Esophagus mucosa (tissue), 1 donor: ENCODE results near the gene IMPDH1. TPM values are rescaled to one million over a fixed set of nuclear protein-coding genes. Genes with fewer than 3 reads are reported as not detected.

Experiments used
- ATAC-seq: fragments of 200-7000 bp; cut with Tn5 transposase; one replicate; pipeline ENCODE4 v1.9.1; 2020
- total RNA-seq: library from RNA; stranded (reverse); gene quantifications from one replicate; pipeline ENCODE4 v1.2.4, GENCODE V29; 2023
- donor health status: DM: yes; HTN: yes; CAD: no.

The IMPDH1 gene
- total RNA-seq, 1 donor from 2014 or later, result 38.5 TPM

DNA sequence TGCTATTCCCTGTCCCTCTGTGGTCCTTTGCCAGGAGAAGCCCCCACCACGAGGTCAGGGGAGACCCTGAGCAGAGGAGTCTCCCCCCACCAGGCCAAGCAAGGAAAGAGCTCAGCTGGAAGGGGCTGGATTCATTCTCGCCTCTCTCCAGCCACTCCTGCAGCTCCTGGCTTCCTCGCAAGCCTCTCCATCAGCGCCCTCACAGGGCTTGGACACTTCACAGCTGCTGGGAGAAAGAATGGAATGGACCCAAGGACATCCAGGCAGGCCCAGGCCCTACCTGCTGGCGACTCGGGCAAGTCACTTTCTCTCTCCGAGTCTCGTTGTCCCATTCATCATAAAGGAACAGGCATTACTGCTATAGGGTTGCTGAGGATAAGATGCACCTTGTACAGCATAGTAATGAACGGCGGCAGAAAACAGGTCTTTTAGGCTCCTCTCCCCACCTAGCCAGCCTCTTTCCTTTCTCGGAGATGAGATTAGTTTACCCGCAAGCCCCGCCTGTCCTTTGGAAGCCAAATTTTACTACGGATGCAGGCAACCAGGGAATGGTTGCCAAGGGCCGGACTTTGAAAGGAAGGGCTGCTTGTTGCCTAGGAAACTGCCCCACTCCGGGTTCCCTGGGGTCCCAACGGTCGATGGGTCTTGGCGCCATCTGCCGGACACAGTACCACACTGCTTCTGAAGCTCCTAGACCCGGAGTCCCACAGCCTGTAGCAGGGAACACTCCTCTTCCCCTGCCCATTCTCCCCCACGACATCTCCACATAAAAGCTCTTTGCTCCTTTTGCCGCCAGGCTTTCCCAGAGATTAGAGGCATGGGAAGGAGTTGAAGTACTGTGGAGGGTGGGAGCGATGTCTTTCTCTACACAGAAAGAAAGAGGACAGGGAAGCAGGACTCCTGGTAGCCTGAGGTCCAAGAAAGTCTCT is 22.3 kb downstream of the IMPDH1 start:
- ATAC-seq, result peak; percentile 60

DNA sequence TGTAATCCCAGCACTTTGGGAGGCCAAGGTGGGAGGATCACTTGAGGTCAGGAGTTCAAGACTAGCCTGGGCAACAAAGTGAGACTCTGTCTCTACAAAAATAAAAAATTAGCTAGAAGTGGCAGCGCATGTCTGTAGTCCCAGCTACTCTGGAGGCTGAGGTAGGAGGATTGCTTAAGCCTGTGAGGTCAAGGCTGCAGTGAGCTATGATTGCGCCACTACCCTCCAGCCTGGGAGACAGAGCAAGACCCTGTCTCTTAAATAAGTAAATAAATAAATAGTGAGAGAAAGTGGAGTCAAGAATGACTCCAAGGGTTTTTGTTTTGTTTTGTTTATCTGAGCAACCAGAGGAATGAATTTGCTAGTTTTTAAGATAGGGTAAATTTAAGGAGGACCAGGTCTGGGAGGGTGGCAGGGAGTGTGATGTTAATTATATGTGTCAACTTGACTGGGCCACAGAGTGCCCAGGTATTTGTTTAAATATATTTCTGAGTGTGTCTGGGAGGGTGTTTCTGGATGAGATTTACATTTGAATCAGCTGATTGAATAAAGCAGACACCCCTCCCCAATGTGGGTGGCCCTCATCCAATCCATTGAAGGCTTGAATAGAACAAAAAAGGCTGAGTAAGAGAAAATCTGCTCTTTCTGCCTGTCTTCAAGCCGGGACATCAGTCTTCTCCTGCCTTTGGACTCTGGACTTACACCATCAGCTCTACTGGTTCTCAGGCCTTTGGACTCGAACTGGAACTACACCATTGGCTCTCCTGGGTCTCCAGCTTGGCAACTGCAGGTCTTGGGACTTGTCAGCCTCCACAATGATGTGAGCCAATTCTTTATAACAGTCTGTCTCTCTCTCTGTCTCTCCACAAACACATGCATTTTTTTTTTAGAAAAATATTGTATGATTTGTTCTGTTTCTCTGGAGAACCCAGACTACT is 23.5 kb downstream of the IMPDH1 start:
- ATAC-seq, result no peak

DNA sequence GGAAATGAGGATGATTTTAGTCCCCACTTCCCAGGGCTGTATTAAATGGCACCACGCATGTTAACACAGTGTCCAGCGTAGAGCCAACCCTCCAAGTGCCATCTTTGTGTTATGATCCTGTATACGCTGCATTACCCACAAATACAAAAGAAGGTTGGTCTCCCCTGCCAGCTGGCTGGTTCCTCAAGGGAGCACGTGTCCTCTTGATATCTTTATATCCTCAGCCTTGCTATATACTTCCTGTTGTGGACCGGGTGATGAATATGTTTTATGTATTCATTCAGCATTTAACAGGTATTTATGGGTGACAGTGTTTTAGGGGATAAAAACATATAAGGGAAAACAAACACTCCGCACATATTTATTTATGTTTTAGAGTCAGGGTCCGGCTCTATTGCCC is 25.1 kb downstream of the IMPDH1 start:
- ATAC-seq, result no peak

DNA sequence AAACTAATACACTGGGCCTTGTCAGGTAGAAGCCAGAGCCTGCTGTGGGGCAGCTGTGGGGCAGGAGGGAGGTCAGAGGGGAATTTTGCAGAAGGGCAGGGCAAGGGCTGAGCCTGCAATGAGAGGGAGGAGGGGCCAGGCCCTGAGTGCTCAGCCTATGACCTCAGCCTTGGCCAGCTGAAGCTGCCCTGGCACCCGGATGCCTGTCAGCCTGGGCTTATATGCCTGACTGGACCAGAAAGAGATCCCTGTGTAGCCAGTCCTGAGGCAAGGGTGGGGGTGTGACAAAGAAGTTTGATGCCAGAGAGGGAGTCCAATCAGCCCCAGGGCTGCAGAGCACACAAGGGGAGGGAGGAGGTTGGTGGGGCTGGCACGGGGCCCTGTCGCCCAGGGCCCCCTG is 26.0 kb downstream of the IMPDH1 start:
- peak; percentile 79 for ATAC-seq

DNA sequence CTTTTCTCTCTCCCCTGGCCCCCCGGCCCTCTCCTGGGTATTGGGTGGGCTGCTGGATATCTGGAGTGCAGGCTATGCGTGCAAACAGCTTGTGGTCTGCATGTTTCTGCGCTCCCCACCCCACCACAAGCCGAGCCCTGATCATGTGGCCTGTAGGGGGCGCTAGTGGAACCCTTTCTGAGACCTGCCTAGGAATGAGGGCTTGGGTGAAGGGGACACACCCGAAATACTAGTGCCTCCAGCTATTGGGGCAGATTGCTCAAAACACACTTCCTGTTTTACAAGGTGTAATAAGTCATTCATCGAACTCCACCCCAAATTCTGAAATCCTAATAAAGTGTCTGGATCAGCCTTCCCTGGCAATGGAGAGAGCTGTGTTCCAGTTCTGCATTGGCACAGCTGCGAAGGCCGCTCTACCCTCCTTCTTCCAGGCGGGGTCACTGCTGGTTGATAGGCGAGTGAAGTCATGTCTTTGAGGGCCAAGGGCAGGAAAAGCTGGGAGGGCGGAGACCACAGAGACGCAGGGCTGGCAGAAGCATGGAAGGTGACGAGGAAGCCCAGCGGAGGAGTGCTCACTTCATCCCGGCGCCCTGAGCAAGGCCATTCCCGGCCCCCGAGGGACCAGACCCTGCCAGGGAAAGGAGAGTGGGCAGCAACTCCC is 28.5 kb downstream of the IMPDH1 start:
- ATAC-seq, result peak; percentile 84

DNA sequence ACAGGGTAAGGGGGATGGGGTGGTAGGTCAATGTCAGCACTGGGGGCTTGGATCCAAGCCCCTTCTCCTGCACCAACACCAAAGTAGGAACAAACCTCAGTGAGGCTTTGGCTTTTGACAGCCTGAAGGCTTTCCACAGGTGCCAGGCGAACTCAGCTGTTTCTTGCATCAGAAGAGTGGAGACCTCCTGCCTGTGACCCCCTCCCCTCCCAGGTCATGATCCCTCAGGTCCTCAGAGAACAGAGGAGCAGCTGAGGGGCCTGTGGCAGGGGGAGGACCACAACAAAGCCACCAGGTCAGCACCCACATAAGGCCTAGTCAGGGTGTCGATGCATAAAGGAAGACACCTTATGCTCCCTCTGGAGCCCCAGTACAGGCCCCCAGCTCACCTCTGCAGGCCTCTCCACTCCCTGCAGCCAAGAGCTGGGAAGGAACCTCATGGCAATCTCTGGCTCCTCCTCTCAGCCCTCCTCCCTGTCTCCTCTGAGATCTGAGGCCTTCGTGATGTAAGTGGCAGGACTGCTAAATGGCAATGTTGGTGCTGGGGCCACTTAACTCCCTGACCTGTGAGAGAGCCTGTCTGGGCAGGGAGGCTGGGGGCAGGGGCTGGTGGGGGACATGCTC is 29.2 kb downstream of the IMPDH1 start:
- peak; percentile 26 for ATAC-seq

DNA sequence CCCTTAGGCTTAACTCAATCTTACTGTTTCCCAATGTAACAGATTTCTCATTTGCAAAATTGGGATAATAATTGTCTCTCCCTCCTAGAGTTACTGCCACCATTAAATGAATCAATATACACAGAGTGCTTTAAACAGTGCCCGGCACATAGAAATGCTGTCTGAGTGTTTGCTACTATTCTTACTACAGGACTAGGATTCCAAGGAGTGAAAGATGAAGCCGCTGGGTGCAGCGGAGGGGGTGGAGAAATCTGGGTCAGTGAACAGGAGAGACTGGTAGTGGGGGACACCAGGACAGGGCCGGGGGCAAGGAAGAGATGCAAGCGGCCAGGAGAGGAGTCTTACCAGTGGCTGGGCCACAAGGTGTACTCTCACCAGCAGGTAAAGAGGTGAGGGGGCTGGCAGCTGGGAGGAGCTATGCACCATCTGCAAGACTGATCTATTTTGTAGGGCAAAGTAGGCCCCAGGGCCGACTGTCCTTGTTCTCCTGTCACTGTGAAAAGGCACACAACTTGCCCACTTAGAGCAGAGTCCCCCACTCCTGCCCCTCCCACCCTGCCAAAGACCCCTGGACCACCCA is 29.8 kb downstream of the IMPDH1 start:
- ATAC-seq, result no peak

DNA sequence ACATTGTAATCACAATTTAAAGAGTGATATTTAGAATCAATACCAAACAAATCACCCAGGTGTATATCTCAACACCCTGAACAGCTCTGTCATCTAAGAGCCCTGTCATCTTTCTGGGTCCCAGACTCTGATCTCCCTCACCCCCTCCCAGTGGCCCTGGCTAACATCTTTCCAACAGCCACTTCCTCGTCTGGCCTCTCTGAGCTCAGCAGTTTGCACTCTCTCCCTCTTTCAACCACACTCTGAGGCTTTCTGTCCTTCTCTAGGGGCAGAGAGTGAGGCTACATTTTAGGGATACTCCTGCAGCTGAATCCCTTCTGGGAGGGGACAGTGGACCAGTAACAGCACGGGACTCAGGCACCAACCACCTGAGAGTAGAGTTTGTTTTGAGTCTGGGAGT is 31.1 kb downstream of the IMPDH1 start:
- no peak for ATAC-seq

DNA sequence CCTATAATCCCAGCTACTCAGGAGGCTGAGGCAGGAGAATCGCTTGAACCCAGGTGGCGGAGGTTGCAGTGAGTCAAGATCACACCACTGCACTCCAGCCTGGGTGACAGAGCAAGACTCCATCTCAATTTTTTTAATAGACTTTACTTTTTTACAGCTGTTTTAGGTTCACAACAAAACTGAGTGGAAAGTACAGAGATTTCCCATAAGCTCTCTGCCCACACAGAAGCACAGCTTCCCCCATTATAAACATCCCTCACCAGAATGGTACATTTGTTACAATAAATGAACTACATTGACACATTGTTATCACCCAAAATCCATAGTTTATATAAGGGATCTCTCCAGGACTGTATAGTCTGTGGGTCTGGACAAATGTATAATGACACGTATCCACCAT is 33.7 kb downstream of the IMPDH1 start:
- no peak for ATAC-seq

DNA sequence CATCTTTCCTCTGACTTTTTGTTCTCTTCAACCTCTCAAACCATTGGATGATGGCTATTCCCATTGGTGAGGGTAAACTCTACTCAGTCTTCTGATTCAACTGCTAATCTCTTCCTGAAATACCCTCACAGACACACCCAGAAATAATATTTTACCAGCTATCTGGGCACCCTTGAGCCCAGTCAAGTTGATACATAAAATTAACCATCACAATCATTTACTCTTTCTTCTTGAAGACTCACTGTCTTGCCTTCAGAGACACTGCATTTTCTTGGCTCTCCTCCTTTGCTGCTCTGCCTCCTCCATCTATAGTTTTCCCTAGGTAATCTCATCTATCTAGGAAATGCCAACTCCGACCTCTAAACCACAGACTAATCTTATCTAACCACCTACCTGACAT is 35.7 kb downstream of the IMPDH1 start:
- no peak for ATAC-seq

DNA sequence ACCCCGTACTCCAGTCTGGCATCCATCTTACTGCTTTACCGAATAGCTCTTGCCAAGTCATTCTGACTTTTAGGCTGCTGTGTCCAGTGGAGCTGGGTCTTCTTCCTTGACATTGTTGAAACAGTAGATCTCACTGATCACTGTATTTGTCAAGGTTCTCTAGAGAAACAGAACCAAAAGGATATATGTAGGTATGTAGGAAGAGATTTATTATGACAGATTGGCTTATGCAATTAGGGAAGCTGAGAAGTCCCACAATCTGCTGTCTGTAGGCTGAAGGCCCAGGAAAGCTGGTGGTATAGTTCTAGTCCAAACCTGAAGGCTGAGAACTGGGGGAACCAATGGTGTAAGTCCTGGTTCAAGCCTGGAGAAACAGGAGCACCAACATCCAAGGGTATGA is 36.2 kb downstream of the IMPDH1 start:
- ATAC-seq, result no peak

DNA sequence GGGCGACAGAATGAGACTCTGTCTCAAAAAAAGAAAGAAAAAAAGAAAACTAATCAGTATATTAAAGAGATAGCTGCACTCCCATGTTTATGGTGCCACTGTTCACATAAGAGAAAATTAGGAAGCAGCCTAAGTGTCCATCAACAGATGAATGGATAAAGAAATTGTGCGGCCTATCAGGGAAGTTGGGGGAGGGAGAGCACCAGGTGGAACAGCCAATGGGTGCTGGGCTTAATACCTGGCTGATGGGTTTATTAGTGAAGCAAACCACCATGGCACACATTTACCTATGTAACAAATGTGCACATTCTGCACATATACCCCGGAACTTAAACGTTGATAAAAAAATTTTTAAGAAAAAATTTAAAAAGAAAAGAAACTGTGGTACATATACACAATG is 39.3 kb downstream of the IMPDH1 start:
- no peak for ATAC-seq

DNA sequence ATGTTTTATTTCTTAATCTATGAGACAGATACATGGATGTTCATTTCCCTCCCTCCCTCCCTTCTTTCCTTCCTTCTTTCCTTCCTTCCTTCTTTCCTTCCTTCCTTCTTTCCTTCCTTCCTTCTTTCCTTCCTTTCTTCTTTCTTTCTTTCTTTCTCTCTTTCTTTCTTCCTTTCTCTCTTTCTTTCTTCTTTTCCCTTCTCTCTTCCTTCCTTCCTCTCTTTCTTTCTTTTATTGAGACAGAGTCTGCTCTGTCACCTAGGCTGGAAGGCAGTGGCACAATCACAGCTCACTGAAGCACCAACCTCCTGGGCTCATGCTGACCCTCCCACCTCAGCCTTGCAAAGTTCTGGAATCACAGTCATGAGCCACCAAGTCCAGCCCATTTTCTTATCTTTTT is 42.8 kb downstream of the IMPDH1 start:
- no peak for ATAC-seq

DNA sequence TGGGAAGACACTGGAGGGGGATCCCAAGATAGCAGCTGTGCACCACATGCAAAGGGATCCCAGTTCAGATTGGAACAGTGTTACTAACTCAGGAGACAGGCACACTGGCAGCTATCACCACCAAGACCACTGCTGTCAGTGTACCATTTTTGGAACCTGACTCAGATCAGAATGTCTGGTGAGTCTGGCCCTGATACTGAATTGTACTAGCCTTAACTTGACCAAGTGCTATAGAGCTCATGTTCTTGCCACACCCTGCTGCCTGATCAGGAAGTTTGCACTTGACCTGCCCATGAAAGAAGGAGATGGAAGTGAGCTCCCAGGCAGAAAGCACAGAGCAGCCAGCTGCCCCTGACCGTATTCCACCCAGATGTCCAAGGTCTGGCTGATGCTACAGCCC is 43.5 kb downstream of the IMPDH1 start:
- peak; percentile 79 for ATAC-seq

DNA sequence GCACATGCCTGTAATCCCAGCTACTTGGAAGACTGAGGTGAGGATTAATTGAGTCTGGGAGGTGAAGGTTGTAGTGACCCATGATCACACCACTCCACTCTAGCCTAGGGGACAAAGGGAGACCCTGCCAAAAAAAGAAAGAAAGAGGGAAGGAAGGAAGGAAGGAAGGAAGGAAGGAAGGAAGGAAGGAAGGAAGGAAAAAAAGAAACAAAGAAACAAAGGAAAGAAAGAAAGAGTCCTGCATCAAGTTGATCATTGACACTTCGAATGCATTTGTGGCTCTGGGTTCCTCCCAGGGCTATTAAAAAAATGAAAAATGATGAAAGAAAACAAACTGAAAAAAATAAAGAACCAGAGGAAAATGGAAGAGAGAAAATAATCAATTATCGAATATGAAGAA is 44.4 kb downstream of the IMPDH1 start:
- no peak for ATAC-seq

DNA sequence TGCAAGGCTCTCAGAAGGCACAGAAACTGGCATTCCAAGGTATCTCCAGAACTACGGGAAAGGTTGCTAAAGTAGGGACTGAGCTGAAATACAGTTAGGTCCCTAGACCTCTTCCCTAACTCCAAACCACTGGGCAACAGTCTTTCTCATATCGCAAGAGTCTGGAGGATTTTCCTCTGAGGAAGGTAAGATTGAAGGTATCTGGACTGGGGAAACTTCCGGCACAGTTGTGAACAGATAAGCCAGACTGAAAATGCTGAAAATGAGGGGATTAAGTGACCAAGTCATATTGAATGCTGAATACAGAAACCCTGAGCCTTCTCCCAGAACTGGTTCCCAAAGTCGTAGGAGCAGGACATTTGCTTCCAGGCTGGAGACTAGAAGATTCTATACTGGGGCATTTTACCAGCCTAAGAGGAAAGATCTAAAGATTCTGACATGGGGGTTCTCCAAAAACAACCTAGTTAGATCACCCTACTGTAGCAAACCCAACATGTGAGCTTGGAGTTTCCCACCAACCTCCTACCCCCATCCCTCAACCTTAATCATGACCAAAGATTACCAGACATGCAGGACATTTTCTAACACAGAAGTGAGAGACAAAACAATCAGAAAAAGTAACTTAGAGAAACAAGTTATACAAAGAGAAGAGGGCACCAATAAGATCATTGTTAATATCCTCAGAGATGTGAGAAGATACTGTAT is 45.5 kb downstream of the IMPDH1 start:
- no peak for ATAC-seq

DNA sequence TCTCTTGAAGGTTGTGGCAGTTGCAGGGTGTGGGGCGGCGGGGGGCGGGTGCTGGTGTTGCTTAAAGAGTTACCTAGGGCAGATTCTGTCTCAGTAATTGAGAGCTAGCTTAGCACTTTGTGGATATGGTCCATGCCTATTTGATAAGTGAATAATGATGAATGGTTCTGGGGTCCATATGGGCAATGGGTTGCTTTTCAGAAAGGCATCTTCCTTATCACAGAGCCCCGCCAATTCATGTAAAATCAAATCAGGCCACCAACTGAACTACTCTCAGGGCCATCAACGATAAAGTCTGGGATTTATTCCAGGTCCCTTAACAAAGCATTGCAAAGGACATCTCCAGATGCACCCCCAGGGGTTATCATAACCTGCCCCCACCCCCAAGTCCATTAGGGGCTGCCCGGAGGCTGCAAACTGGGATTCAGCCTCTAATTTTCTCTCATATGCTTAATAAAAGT is 46.5 kb downstream of the IMPDH1 start:
- no peak for ATAC-seq

DNA sequence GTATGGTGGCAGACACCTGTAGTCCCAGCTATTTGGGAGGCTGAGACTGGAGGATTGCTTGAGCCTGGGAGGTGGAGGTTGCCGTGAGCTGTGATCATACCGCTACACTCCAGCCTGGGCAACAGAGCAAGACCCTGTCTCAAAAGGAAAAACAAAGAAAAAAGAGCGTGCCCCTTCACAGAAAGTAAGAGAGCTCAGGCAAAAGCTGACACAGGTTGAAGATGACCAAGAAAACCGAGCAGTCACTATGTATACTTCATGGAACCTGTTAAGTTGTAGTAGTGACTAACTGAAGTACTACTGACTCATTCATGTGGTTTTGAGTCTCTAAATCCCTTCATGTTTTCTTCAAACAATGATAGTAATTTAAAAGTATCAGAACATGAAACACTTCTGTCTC is 47.1 kb downstream of the IMPDH1 start:
- ATAC-seq, result peak; percentile 67

DNA sequence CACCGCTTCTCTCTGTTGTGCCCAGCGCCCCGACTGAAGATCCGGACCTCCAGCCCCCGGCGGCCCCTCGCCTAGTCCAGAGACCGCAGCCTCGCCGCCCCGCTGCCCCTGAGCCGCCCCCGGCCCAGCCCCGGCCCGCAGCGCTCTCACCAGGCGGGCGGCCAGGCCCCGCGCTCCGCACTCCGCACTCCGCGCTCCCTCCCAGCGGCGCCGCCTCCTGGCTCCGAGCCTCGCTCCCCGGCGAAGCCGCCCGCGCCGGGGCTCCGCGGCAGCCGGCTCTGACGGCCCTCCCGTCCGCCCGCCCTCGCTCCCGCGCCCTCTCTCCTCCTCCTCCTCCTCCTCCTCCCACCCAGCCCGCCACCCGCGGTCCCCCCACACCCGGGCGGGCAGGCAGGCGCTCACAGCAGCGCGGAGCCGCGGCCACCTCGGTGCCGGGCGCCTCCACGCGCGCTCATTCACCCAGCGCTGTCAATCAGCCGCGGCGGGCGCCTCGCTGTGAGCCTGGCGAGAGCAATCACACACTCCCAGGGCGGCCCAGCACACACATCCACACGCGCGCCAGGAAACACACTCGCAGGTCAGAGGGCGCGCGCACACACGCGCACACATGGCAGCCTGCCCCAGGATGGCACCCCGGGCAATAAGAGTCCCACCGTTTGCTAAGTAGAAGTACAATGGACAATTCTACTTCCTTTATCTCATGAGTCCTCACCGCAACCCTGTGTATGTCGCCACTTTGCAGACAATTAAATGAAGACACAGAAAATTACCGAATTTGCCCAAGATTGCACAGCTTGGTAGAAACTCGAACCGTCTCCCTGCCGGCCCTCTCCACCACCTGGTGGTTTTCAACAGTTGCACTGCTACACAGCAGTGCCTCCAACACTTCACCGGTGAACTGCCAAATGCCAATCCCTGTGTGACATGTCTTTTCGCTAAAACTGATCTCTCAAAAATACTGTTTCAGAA is 48.1 kb downstream of the IMPDH1 start, which contains the start of gene PRRT4:
PRRT4 (minus strand) TSS at position 280 of the 969 bp plus-strand sequence.
- ATAC-seq, result peak; percentile 65

DNA sequence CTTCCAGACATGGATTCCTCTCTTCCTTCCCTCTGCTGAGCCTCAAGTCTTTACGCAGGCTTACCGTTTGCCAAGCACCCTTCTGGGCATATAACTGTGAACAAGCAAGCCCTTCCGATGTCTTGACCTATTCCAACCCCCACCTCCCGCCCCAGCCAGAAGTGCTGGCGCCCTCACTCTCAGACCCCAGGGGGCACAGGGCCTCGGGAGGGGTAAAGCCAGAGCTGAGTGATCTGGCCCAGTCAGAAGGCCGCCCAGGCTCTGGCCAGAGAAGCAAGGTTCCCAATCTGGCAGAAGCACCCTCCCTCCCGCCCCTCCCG is 49.5 kb downstream of the IMPDH1 start:
- ATAC-seq, result no peak
